HAP-1 (cell line): ENCODE data around the gene NME8.

Source experiments
- DNase-seq, 2 experiments: peaks; one replicate each; pipeline ENCODE4 v3.0.0-alpha.2; 2016 to 2020; ENCODE audit warnings: low spot score in 2 of 2
- H3K27me3 ChIP-seq: fragments of 250-450 bp; sonication (Bioruptor Pico); 2 replicates; pipeline ENCODE4 v1.5.1; 2020; ENCODE audit warnings: low read depth, mild to moderate bottlenecking, moderate library complexity
- H3K36me3 ChIP-seq: fragments of 250-450 bp; sonication (Bioruptor Pico); replicated peaks from 2 replicates; pipeline ENCODE4 v1.5.1; 2020; ENCODE audit warnings: mild to moderate bottlenecking
- H3K4me1 ChIP-seq: fragments of 250-450 bp; sonication (Bioruptor Pico); 2 replicates; pipeline ENCODE4 v1.5.1; 2020; ENCODE audit warnings: mild to moderate bottlenecking
- H3K4me3 ChIP-seq: fragments of 250-450 bp; sonication (Bioruptor Pico); 2 replicates; pipeline ENCODE4 v1.5.1; 2020; ENCODE audit warnings: mild to moderate bottlenecking, moderate library complexity
- H3K9me3 ChIP-seq: fragments of 250-450 bp; sonication (Bioruptor Pico); 2 replicates; pipeline ENCODE4 v1.5.1; 2020; ENCODE audit warnings: mild to moderate bottlenecking, moderate library complexity
- in situ Hi-C: fragments of 300-500 bp; cut with MboI; formaldehyde crosslinking; loops from 3 replicates; pipeline ENCODE4 v1.14.3; 2020; ENCODE audit warnings: low sequenced_read_pairs, inconsistent platforms, mixed read lengths

The NME8 gene

DNA sequence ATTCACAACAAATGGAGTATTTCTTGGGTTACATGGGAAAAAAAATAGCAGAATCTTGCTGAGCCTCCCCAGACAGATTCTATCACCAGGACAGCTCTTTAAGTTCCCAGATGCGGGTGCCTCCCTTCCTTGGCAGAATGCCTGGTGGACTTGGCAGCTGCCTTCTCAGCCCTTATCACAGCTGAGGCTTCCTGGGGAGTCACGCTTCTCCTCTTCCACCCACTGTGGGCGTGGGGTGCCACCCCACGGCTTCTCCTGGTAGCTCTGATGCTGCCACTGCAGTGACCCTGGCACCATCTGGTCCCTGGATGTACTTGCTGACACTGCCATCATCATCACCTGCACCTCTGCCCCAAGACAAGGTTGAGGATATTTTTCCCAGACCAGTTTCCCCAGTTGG lies 16.2 kb upstream of the NME8 start:
- no peak overlapping the region for H3K4me3 ChIP-seq
- DNase-seq, result no peak
- no peaks in the 10 kb centered on the region for H3K9me3 ChIP-seq
- H3K36me3 ChIP-seq, result no peaks in the 10 kb centered on the region
- in situ Hi-C loops, result no loop called here
- no peaks in the 10 kb centered on the region for H3K27me3 ChIP-seq
- no peaks in the 10 kb centered on the region for H3K4me1 ChIP-seq

DNA sequence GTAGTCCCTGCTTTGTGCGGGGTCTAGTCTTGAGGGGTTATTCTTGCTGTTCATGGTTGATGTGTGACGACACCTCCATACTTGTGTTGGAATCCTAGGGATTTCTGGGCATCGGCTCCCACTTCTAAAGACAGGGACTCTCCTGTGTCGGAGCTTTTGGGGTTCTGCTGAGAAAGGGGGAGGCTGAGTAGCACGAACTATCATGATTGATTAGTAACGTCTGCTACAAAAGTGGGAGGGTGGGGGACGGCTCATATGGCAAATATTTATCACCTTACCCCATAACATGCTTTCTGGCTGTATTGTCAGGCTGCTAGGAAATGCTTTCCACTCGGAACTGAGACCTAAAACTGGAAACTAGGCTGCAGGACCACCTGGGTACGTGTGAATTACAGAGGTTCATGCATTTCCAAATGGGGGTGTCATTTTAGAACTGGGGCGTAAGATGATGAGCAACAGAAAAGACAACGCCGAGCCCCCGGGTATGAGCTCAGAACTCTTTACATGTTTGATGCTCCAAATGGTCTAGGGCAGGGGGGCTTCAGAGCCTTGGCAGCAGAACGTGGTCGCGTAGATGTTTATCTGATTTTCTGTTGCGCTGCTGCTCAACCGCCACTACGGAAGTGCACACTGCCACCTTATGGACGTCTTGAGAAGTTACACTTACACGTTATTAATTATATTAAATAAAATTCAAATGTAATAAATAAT lies 15.1 kb upstream of the NME8 start:
- H3K4me1 ChIP-seq, result no peaks in the 10 kb centered on the region
- H3K27me3 ChIP-seq, result no peaks in the 10 kb centered on the region
- H3K4me3 ChIP-seq, result no peak overlapping the region
- in situ Hi-C loops, result no loop called here
- DNase-seq, result peak; percentile 44 to 52
- no peaks in the 10 kb centered on the region for H3K9me3 ChIP-seq
- H3K36me3 ChIP-seq, result no peaks in the 10 kb centered on the region

GRCh38 chr7:37833818-37834146 lies 14.6 kb upstream of the NME8 start:
- Histone ChIP-seq H3K4me3 (no peak overlapping the region), H3K9me3 (no peaks in the 10 kb centered on the region), H3K27me3 (no peaks in the 10 kb centered on the region), H3K4me1 (no peaks in the 10 kb centered on the region), H3K36me3 (no peaks in the 10 kb centered on the region)
- no peak for DNase-seq
- in situ Hi-C loops, result no loop called here

GRCh38 chr7:37853468-37853867 lies 5.1 kb downstream of the NME8 start:
- DNase-seq, result peak in 1 of 2 experiments; percentile 14
- Histone ChIP-seq H3K4me1 (no peaks in the 10 kb centered on the region), H3K27me3 (no peaks in the 10 kb centered on the region), H3K4me3 (no peak overlapping the region), H3K36me3 (no peaks in the 10 kb centered on the region), H3K9me3 (no peaks in the 10 kb centered on the region)
- in situ Hi-C loops, result no loop called here

- no peak overlapping the region for H3K4me3 ChIP-seq
- no peaks in the 10 kb centered on the region for H3K36me3 ChIP-seq
- H3K9me3 ChIP-seq, result no peaks in the 10 kb centered on the region
- in situ Hi-C loops, result no loop called here
- no peaks in the 10 kb centered on the region for H3K4me1 ChIP-seq
- no peak for DNase-seq
- no peaks in the 10 kb centered on the region for H3K27me3 ChIP-seq
Measured at GRCh38 chr7:37882086-37882485, 33.7 kb downstream of the NME8 start.

DNA sequence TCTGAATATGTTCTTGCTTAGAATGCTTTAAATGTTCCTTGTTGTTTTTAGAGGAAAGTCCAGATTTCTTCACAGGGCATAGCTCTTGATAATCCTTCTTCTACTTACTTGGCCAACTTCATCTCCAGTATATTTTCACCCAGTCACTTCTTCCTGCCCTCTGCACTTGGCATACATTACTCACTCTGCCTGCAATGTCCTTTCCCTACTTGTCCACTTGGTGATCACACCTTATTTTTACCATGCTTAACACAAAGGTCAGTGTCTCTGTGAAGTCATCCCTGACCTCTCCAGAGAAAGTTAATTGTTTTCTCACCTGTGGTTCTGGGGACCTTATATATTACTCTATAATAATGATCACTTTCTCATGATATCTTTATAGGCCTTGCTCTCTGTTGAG lies 45.0 kb downstream of the NME8 start:
- in situ Hi-C loops, result no loop called here
- Histone ChIP-seq H3K4me3 (no peak overlapping the region), H3K4me1 (no peaks in the 10 kb centered on the region), H3K27me3 (no peaks in the 10 kb centered on the region), H3K36me3 (no peaks in the 10 kb centered on the region), H3K9me3 (no peaks in the 10 kb centered on the region)
- DNase-seq, result no peak

DNA sequence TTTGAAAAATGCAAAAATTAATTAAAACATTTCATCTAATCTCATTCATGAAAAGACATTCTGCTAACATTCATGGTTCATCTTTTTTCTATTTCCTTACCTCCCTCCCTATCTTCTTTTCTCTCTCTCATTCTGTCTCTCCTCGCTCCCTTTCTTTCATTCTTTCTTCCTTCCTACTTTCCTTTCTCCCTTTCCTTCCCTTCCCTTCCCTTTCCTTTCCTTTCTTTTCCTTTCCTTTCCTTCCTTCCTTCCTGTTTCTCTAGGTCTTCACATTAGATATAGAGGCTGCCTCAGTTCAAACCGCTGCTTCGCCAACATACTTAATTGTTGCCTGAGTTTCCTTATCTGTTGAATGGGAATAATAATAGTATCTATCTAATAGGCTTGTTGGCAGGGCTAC lies 46.3 kb downstream of the NME8 start:
- Histone ChIP-seq H3K4me1 (no peaks in the 10 kb centered on the region), H3K4me3 (no peak overlapping the region), H3K36me3 (no peaks in the 10 kb centered on the region), H3K27me3 (no peaks in the 10 kb centered on the region), H3K9me3 (no peaks in the 10 kb centered on the region)
- DNase-seq, result no peak
- in situ Hi-C loops, result no loop called here

DNA sequence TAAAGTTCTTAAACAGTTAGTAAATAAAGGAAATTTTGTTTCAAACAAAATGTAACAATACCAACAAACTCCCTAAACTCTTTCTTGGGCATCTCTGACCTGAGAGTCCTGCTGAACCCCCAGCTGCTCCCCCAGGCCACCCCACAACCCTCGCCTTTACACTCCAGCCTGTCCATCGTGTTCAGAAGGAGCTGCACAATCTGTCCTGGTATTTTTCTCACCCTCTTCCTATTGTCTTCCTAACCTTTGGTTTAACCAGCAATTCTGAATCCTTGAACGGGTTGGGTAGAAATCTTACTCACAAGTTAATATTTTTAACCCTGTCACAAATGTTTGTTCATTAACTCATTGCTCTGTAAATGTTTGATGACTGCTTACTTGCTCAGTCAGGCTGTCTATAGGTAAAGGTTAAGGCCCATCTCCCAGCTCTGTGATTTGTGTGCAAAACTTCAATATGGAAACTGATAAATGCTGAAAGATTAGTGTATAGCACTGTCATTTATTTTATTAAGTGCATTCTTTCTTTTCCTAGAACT lies 51.4 kb downstream of the NME8 start:
- no peak for DNase-seq
- H3K4me3 ChIP-seq, result no peak overlapping the region
- no peaks in the 10 kb centered on the region for H3K4me1 ChIP-seq
- no peaks in the 10 kb centered on the region for H3K9me3 ChIP-seq
- no peaks in the 10 kb centered on the region for H3K36me3 ChIP-seq
- in situ Hi-C loops, result loop anchor here (25.0 kb wide), 1 partner anchor 463 kb away; no protein-coding TSS in a partner anchor
- no peaks in the 10 kb centered on the region for H3K27me3 ChIP-seq

DNA sequence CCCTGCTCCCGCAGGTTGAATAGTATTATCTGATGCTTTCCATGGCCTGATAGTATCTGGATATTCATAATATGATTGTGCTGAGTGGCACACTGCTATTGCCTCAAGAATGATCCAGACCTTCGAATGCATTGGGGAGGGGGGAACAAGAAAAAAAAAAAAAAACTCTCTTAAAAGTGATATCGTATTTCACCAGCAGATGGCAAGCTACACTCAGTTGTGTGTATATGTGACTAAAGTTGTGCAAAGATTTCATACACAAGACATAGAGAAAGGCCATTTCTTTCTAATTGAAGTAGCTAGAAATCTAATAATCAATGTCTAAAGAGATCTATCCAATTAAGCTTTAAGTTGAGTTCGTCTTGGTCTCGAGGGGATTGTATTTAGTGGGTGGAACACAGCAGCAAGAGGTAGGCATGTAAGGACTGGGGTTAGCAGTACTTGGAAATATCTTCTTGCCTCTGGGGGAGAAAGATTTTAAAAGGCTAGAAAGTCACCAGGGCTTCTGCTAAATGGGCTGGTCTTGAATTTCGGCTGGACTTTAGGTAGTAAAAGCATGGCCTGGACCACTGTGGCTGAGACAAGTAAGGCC lies 52.9 kb downstream of the NME8 start:
- in situ Hi-C loops, result loop anchor here (25.0 kb wide), 1 partner anchor 461 kb away; no protein-coding TSS in a partner anchor
- Histone ChIP-seq H3K9me3 (no peaks in the 10 kb centered on the region), H3K4me1 (no peaks in the 10 kb centered on the region), H3K36me3 (no peaks in the 10 kb centered on the region), H3K27me3 (no peaks in the 10 kb centered on the region), H3K4me3 (no peak overlapping the region)
- DNase-seq, result peak in 1 of 2 experiments; percentile 30

DNA sequence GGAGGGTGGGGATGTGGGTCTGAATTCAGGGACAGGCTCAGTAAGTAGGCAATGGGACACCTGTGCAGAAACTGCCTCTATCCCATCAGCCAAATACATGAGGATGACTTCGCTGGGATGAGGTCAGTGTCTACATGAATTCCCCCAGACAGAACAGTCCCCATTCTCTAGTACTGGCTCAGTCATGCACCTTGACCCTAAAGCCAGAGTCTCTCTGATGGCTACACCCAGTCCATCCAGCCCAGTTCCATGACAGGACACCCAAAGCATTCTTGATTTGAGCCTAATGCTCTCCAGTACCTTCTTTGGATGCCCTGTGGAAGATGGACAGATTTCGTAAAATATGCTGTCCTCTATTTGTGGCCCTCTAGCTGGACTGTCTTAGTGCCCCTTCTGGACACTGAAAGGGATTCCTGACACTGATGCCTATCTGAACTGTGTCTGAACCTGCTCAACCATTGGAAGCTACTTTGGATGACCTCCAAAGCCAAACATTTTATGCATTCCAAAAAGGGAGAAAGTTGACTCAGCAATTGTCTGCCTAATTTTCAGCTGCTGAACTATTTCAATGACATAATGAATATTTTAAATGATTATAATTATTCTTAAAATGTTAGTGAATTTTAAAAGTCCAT lies 53.6 kb downstream of the NME8 start:
- DNase-seq, result no peak
- H3K36me3 ChIP-seq, result no peaks in the 10 kb centered on the region
- H3K27me3 ChIP-seq, result no peaks in the 10 kb centered on the region
- H3K9me3 ChIP-seq, result no peaks in the 10 kb centered on the region
- in situ Hi-C loops, result loop anchor here (25.0 kb wide), 1 partner anchor 460 kb away; no protein-coding TSS in a partner anchor
- no peaks in the 10 kb centered on the region for H3K4me1 ChIP-seq
- no peak overlapping the region for H3K4me3 ChIP-seq

DNA sequence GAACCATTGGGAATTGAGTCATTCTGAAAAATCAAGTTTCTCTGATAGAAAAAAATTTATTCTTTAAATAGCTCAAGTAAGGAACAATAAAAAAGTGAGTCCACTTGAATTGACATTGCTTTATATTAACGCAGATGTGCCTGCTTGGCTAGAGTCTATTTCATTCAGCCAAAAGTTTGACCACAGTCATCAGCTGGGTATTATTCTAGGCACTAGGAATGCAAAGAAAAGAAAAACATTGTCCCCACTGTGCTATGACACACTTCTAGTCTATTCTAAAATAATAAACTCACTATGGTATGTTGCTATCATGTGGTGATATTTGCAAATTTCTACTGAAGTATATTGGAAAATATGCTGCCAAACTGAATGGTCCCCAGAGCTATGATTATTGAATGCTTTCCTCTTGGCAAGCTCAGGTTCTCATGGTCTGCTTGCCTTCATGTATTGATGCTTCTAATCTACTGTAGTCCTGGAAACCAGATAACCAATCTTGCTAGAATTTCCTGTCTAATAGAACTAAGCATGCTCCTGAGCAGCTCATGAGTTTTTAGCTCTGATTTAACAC lies 59.9 kb downstream of the NME8 start:
- Histone ChIP-seq H3K27me3 (peaks cover 7% of the 10 kb centered on the region), H3K4me3 (no peak overlapping the region), H3K9me3 (no peaks in the 10 kb centered on the region), H3K36me3 (no peaks in the 10 kb centered on the region), H3K4me1 (no peaks in the 10 kb centered on the region)
- DNase-seq, result no peak
- in situ Hi-C loops, result loop anchor here (25.0 kb wide), 1 partner anchor 454 kb away; no protein-coding TSS in a partner anchor

DNA sequence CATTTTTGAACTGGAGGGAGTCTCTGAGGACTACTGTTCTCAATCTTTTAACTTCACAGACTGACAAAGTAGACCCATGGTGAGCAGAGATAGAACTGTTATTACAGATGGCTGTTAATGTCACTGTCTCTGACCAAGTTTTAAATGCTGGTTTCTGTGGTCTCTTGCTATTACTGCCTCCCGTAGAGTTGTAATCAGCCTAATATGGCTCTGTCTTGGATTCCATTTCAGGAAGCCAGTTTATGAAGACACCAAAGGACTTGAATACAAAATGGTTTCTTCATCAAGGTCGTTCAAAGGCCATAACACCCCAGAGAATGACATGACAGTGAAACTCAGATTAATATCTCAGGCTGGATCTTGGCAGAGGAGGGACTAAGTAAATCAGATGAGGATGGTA lies 64.4 kb downstream of the NME8 start:
- DNase-seq, result no peak
- Histone ChIP-seq H3K9me3 (no peaks in the 10 kb centered on the region), H3K4me3 (no peak overlapping the region), H3K4me1 (no peaks in the 10 kb centered on the region), H3K36me3 (no peaks in the 10 kb centered on the region), H3K27me3 (peaks cover 24% of the 10 kb centered on the region)
- in situ Hi-C loops, result loop anchor here (25.0 kb wide), 1 partner anchor 450 kb away; no protein-coding TSS in a partner anchor

DNA sequence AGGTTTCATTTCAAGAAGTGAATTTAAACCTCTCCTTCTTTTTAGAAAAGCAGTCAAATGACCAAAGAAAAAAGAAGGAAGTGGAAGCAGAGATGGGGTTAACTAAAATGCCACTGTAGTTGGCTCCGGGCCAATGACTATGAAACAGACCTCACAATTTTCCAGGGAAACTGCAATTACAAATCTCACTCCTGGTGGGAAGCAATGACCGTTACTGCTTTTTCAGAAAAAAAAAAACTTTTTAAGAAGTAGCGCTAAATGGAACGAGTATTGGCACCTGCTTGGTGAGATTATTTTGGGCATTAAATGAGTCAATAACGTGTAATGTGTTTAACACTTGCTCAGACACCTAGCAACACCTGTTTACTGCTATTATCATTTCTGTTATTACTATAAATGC lies 67.0 kb downstream of the NME8 start:
- no peak for DNase-seq
- Histone ChIP-seq H3K27me3 (peaks cover 17% of the 10 kb centered on the region), H3K4me3 (no peak overlapping the region), H3K4me1 (no peaks in the 10 kb centered on the region), H3K36me3 (no peaks in the 10 kb centered on the region), H3K9me3 (no peaks in the 10 kb centered on the region)
- in situ Hi-C loops, result loop anchor here (25.0 kb wide), 1 partner anchor 447 kb away; no protein-coding TSS in a partner anchor
